IMR-90 (cell line): ENCODE measurements around the gene ABHD12.

Source experiments
- CEBPB ChIP-seq: IDR thresholded peaks from 2 replicates; pipeline ENCODE4 v1.6.1; 2012; ENCODE audit warnings: low read depth, low read length, improper control_type of control experiment
- CHD1 ChIP-seq: IDR thresholded peaks from 2 replicates; pipeline ENCODE4 v1.6.1; 2012; ENCODE audit warnings: low read depth, low read length, improper control_type of control experiment
- CTCF ChIP-seq: conservative IDR thresholded peaks from 2 replicates; pipeline ENCODE4 v1.5.1; 2012; ENCODE audit warnings: mild to moderate bottlenecking, low read depth, low read length, improper control_type of control experiment
- FOS ChIP-seq: fragments of 150-350 bp; IDR thresholded peaks from 2 replicates; pipeline ENCODE4 v1.6.1; 2016; ENCODE audit warnings: low read depth, low read length
- MAFK ChIP-seq: IDR thresholded peaks from 2 replicates; pipeline ENCODE4 v1.6.1; 2012; ENCODE audit warnings: low read depth, low read length, improper control_type of control experiment
- MAZ ChIP-seq: IDR thresholded peaks from 2 replicates; pipeline ENCODE4 v1.6.1; 2012; ENCODE audit warnings: low read depth, mild to moderate bottlenecking, low read length, improper control_type of control experiment, moderate library complexity, borderline replicate concordance
- MXI1 ChIP-seq: IDR thresholded peaks from 2 replicates; pipeline ENCODE4 v1.6.1; 2012; ENCODE audit warnings: low read depth, mild to moderate bottlenecking, low read length, moderate library complexity, borderline replicate concordance
- NFE2L2 ChIP-seq: fragments of 150-350 bp; IDR thresholded peaks from 2 replicates; pipeline ENCODE4 v1.6.1; 2016; ENCODE audit warnings: low read depth, mild to moderate bottlenecking, low read length
- POLR2A ChIP-seq: IDR thresholded peaks from 2 replicates; pipeline ENCODE4 v1.6.1; 2012; ENCODE audit warnings: mild to moderate bottlenecking, low read depth, low read length
- RAD21 ChIP-seq: IDR thresholded peaks from 2 replicates; pipeline ENCODE4 v1.6.1; 2012; ENCODE audit warnings: low read length, improper control_type of control experiment
- RCOR1 ChIP-seq: IDR thresholded peaks from 2 replicates; pipeline ENCODE4 v1.6.1; 2012; ENCODE audit warnings: mild to moderate bottlenecking, low read length, improper control_type of control experiment; ENCODE audit not compliant: insufficient replicate concordance
- RFX5 ChIP-seq: IDR thresholded peaks from 2 replicates; pipeline ENCODE4 v1.8.0; 2012; ENCODE audit warnings: low read depth, mild to moderate bottlenecking, low read length, moderate library complexity
- SMC3 ChIP-seq: fragments of 150-350 bp; IDR thresholded peaks from 2 replicates; pipeline ENCODE4 v1.6.1; 2016; ENCODE audit warnings: low read depth, mild to moderate bottlenecking, antibody characterized with exemption, low read length, moderate library complexity
- TF ChIP-seq, protein P1 (sequence below): fragments of 150-350 bp; IDR thresholded peaks from 2 replicates; pipeline ENCODE4 v1.6.1; 2017; ENCODE audit warnings: mild to moderate bottlenecking, antibody characterized with exemption, low read length, low read depth

DNA sequence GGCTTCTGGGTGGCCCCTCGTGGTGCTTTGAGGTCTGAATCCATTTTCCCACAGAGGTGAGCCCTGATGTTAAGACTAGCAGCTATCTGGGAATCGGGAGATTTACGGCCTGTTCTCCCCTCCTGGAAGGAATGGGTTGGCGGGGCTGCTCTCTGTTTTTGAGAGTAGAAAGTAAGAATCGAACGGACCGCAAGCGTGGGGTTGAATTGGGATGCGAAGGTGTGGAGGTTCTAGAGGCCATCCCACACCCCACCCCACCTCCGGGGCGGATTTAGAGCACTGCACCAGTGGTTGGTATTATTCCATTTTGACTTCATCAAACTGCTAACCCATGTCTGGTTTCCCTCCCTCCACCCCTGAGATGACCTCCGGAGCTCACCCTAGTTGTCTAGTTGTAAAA is 131.3 kb downstream of the ABHD12 start:
- TF ChIP-seq POLR2A (no peak), MAZ (no peak), FOS (no peak), NFE2L2 (no peak), CTCF (no peak), MAFK (no peak), CEBPB (no peak), RCOR1 (no peak), SMC3 (no peak), MXI1 (no peak), RAD21 (no peak), CHD1 (no peak), RFX5 (no peak)
- TF ChIP-seq, protein P1, sequence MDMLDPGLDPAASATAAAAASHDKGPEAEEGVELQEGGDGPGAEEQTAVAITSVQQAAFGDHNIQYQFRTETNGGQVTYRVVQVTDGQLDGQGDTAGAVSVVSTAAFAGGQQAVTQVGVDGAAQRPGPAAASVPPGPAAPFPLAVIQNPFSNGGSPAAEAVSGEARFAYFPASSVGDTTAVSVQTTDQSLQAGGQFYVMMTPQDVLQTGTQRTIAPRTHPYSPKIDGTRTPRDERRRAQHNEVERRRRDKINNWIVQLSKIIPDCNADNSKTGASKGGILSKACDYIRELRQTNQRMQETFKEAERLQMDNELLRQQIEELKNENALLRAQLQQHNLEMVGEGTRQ: no peak
